ENCODE results near the gene GRIK1.
A peak's percentile ranks its signal among the peaks of the same experiment; 100 is the strongest.

GRIK1 gene

GRCh38 chr21:29909571-29909970 is 30.2 kb downstream of the GRIK1 start:
- no peak for DNase-seq (ENCODE audit: low read depth)

DNA sequence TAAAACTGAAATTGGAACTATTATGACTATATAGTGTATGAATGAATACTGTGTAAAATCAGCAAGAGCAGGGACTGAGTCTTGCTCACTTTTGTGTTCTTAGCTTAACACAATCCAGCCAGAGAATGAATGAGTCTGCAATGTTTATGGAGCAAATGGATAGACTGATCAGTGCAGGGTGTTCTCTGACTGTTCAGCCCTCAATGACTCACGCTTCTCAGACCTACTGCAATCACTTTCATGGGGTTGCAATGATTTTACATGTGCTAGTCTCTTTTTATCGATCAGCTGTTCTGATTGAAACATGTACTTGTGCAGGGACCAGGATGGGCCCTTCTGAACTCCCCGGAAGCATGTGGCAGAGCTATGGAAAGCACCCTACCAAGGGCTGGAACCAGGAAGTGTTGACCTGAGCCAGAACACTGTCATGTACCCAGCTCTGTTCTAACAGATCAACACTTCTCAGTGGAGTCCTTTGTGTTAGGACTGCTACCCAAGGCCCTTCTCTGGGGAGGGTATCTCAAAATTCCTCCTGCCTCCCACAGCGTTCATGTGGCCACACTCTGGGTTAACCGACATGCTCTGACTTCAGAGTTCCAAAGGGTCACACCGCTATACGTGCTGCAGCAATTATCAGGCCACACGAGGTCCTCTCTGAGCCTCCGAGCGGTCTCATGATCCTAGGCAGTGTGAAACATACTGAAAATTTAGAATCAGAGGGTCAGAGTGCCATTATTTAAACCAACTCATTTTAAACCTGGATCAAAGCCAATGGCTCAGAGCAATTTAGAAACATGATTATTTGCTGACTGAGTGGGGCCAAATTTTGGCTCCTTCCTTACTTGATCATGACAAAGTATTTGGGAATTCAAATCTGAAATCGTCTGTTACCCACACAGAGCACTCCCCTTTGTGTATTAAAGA is 35.2 kb downstream of the GRIK1 start:
- DNase-seq (ENCODE audit: low read depth) = no peak

DNA sequence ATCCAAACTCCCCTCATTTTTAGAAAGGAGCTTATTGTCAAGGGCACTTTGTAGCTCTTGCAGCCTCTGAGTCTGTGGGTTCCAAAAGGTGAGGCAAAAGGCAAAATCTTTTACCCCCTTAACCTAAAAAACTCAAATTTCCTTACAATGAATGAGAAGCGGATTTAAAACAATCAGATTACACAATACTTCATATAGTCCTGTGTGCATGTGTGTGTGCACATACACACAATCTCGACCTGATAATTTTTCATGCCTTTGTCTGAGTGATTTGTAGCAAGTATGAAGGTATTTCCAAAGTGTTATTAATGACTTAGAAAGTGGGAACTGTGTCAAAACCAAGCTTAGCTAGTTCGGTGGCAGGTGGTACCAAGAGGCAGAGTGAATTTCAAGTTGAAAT is 42.9 kb downstream of the GRIK1 start:
- no peak for DNase-seq (ENCODE audit: low read depth)

DNA sequence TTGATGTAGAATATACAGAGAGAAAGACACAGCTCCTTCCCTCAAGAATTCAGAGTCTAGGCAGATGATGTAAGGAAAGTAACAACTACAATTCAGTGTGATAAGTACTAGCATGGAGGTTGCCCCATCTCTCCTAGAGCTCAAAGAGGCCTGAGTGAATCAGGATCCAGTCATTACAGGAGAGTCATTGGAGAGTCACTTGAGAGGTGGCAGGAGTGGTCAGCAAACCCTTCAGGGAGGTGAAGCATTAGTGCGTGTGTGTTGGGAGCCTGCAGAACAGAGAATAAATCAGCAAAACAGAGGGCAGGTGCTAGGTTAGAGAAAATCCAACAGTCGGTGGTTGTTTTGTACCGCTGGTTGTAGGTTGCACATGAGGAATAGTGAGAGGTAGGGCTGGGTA is 46.1 kb downstream of the GRIK1 start:
- no peak for DNase-seq (ENCODE audit: low read depth)

GRCh38 chr21:29892379-29892778 is 47.4 kb downstream of the GRIK1 start:
- DNase-seq (ENCODE audit: low read depth) = no peak

- no peak for DNase-seq (ENCODE audit: low read depth)
Measured at GRCh38 chr21:29888437-29888836, 51.4 kb downstream of the GRIK1 start.

DNA sequence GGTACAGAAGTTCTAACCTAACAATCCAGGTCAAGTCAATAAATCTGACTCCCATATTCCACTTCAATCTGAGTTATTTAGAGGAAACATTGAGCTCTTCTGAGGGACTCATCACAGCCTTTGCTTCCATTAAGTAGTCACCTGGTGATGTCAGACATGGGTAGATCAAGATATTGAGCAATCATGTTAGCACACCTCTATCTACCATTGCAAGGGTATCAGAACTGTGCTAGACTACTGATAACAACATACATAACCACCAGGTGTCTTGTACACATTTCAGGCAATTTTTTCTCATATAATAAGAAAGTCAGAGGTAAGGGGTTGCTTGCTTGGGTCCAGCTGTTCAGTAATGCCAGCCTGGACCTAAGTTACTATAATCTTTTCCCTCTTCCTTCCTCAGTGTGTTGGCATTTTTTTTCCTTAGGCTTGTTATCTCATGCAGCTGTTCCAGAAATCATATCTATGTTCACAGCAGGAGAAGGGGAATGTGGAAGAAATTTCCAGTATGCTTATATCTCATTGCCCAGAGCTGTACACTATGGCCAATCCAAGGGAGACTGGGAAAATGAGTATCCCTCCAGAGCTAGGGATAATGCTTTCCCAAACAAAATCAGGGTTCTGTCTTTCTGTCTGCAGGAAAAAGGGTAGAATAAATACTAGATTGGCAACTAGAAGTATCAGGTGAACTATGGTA is 52.3 kb downstream of the GRIK1 start:
- DNase-seq (ENCODE audit: low read depth) = no peak

DNA sequence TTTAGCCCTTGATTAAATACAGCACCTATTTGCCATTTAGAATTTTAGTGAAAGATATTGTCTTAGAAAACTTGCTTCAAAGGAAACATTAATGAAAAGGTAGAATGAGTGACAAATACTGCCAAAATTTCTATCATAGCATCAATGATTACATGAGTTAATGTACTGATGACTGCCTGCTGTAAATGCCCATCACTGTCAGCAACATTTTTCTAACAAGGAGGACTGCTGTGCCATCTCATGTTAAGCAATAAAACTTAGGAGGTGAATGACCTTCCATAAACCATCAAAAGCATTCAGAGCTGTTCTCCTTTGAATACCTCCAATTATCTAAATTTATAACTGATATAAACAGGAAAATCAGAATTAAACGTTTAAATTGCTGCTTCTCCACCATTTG is 54.3 kb downstream of the GRIK1 start:
- DNase-seq (ENCODE audit: low read depth) = no peak

DNA sequence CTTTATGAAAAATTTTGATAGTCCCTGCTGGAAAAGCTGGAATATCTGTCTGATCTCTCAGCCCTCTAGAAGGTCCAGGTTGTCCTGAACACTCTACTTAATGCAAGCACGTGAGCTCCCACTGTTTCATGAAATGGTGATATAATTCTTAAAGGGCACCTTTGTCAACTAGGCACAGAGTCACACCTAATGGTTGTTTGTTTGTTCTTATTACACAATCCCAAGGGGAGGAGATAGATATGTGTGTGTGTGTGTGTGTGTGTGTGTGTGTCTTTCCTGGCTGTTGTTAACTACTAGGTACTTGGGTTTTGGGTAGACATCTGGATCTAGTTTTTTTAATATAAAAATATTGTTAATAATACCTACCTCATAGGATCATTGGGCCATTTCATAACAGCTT is 63.9 kb downstream of the GRIK1 start:
- DNase-seq (ENCODE audit: low read depth) = no peak

DNA sequence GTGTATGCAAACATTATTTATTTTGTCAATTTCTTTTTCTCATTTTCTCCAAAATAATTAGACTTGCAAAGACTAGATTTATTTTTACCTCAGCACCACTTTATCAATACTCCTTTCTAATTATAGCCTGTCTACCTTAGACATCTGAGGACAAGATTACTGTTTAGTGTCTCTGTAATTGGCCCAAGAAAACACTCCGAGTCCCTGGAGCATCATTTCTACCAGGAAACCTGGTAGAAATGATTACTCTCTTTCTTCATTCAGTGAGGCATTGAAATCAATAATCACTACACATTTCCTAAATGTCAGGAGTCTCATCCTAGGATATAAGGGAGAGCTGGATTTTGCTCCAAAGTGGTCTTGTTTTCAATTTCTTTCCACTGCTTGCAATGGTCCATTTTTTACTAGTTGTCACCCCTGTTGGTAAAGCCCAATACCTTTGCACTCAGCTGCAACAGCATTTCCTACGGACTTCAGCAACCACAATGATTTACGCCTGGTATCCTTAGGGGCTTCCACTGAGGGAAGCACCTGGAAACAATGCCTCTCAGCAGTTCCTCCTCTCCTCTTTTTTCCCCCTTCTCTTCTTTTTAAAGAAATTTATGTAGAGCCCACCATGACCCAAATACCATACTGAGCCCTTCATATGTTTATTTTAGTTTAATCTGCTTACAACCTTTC is 64.6 kb downstream of the GRIK1 start:
- no peak for DNase-seq (ENCODE audit: low read depth)

- DNase-seq (ENCODE audit: low read depth) = no peak
Measured at GRCh38 chr21:29873908-29874307, 65.9 kb downstream of the GRIK1 start.

DNA sequence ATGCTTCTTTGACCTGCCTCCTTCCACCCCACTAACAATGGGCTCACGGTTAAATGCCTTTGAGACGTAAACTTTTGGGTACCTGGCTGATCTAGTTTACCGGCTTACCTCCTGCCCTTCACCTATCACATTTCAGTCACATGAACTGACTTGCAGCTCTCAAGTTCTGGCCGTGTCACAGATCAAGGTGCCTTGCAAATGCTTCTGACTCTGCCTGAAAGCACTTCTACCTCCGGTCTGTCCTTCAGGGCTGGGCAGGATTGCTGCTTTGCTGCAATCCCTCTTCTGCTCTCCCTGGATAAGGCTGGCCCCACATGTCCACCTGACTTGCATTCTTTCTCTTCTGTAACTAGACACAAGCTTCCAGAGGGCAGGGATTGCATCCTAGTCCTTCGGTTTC is 69.0 kb downstream of the GRIK1 start:
- no peak for DNase-seq (ENCODE audit: low read depth)

GRCh38 chr21:29867796-29868195 is 72.0 kb downstream of the GRIK1 start:
- no peak for DNase-seq (ENCODE audit: low read depth)

GRCh38 chr21:29860346-29860745 is 79.5 kb downstream of the GRIK1 start:
- DNase-seq (ENCODE audit: low read depth) = no peak

GRCh38 chr21:29857150-29857549 is 82.6 kb downstream of the GRIK1 start:
- no peak for DNase-seq (ENCODE audit: low read depth)

DNA sequence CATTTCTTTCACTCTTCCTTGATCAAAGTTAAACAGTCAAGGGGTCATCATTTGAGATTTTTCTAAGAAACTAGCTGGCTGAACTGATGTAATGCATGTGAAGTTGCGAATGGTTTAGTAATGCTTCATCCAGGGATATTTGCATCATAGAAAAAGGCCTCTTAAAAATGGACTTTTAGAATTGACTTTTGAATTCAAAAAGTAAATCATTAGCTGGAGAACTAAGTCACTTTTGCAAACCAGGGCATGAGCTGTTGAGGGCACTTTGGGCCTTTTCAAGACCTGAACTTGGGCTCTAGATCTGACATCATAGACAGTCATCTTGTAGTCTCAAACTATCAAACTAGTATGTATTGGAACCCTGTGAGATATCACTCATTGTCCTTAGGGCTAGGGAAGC is 85.0 kb downstream of the GRIK1 start:
- DNase-seq (ENCODE audit: low read depth) = no peak

DNA sequence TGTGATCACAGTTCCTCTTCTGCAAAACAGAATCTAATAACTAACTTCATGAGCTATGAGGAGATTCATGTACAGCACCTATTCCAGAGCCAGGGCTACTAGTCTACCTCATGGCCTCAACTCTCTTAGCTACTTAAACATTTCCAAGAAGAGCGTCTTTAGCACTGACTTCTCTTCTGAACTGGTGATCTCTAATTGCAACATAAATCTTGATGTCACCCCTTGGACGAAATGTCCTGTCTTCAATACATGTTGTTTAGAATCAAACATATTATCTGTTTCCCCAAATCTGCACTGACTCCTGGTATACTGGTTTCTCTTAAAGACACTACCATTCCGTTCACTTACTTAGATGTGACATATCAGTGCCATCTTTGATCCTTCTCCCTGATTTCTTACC is 88.2 kb downstream of the GRIK1 start:
- DNase-seq (ENCODE audit: low read depth) = no peak

GRCh38 chr21:29849735-29850176 is 90.0 kb downstream of the GRIK1 start:
- peak; percentile 54 for DNase-seq (ENCODE audit: low read depth)

GRCh38 chr21:29843804-29844203 is 96.0 kb downstream of the GRIK1 start:
- no peak for DNase-seq (ENCODE audit: low read depth)

GRCh38 chr21:29834617-29835016 is 105.2 kb downstream of the GRIK1 start:
- no peak for DNase-seq (ENCODE audit: low read depth)

GRCh38 chr21:29832217-29832616 is 107.6 kb downstream of the GRIK1 start:
- no peak for DNase-seq (ENCODE audit: low read depth)

- no peak for DNase-seq (ENCODE audit: low read depth)
Measured at GRCh38 chr21:29829564-29830275, 110.1 kb downstream of the GRIK1 start.
